Fibroblast of lung (primary cell): ENCODE results near the gene FMN1.

Experiments used
- CTCF ChIP-seq, 2 donors: IDR thresholded peaks in 1 of 2; conservative IDR thresholded peaks in 1 of 2; 1 replicate in 1 of 2; 2 replicates in 1 of 2; pipeline ENCODE4 v1.5.1; 2011 to 2012; ENCODE audit warnings: low read length in 2 of 2, control low read depth in 1 of 2, inconsistent platforms in 1 of 2, low read depth in 1 of 2, mild to moderate bottlenecking in 1 of 2
- EZH2 ChIP-seq: IDR thresholded peaks from 2 replicates; pipeline ENCODE4 v1.5.1; 2012; ENCODE audit warnings: low read length, control low read depth, mild to moderate bottlenecking; ENCODE audit errors: missing control alignments

GRCh38 chr15:33226559-33227181 lies 32.2 kb upstream of the FMN1 start:
- TF ChIP-seq CTCF (conservative IDR thresholded peaks at IDR 0.05 in 1 of 2, IDR thresholded peaks at IDR 0.05 in 1 of 2; ENCODE audit: low read depth in 1 of 2, low read length in 2 of 2) (peak; percentile 24 to 39), EZH2 (no peak)
